Measurements from ENCODE around the gene CCSER2. TPM values are rescaled to one million over a fixed set of nuclear protein-coding genes. Genes with fewer than 3 reads are reported as not detected.
"Not testable (repeated sequence)": the region's sequence is repeated elsewhere in the genome, so short reads cannot be mapped to it uniquely, and the experiment has no call there.

Gene CCSER2
- total RNA-seq, 2 experiments from 2014 or later: 77.8 to 78.8 TPM

- Mint-ChIP-seq H3K36me3 (ENCODE audit: low read depth) (peaks cover 65% of the 10 kb centered on the region), H3K4me3 (no peak overlapping the region), H3K27ac (no peak overlapping the region), H3K4me1 (ENCODE audit: low read depth) (peaks cover 4% of the 10 kb centered on the region), H3K27me3 (ENCODE audit: low read depth) (no peaks in the 10 kb centered on the region), H3K9me3 (ENCODE audit: insufficient read depth) (peaks cover 20% of the 10 kb centered on the region)
- POLR2A ChIA-PET: no interaction called here
- CTCF ChIA-PET: interaction anchor here (0.8 to 1.3 kb wide), 3 partner anchors 24 to 138 kb away, joined by 3 to 5 read pairs (median 3); no protein-coding TSS in a partner anchor
- ATAC-seq (no peak), DNase-seq (no peak)
Observed at GRCh38 chr10:84398696-84399095, 70.3 kb downstream of the CCSER2 start.

GRCh38 chr10:84401854-84402611 is 73.6 kb downstream of the CCSER2 start:
- H3K27ac Mint-ChIP-seq: no peak overlapping the region
- DNase-seq (no peak), ATAC-seq (no peak)
- peaks cover 20% of the 10 kb centered on the region for H3K9me3 Mint-ChIP-seq (ENCODE audit: insufficient read depth)
- POLR2A ChIA-PET: no interaction called here
- H3K27me3 Mint-ChIP-seq (ENCODE audit: low read depth): no peaks in the 10 kb centered on the region
- peaks cover 57% of the 10 kb centered on the region for H3K36me3 Mint-ChIP-seq (ENCODE audit: low read depth)
- peaks cover 21% of the 10 kb centered on the region for H3K4me1 Mint-ChIP-seq (ENCODE audit: low read depth)
- H3K4me3 Mint-ChIP-seq: no peak overlapping the region
- CTCF ChIA-PET: interaction anchor here (0.6 to 1.9 kb wide), 3 partner anchors 21 to 135 kb away, joined by 3 to 6 read pairs (median 3); no protein-coding TSS in a partner anchor

- no peak overlapping the region for H3K4me3 Mint-ChIP-seq
- no peak for DNase-seq
- H3K9me3 Mint-ChIP-seq (ENCODE audit: insufficient read depth): peaks cover 7% of the 10 kb centered on the region
- ChIA-PET CTCF (interaction anchor here (1.1 to 1.4 kb wide), 2 partner anchors 11 to 25 kb away, joined by 3 to 5 read pairs; no protein-coding TSS in a partner anchor), POLR2A (no interaction called here)
- H3K36me3 Mint-ChIP-seq (ENCODE audit: low read depth): peaks cover 50% of the 10 kb centered on the region
- peaks cover 26% of the 10 kb centered on the region for H3K4me1 Mint-ChIP-seq (ENCODE audit: low read depth)
- no peak overlapping the region for H3K27ac Mint-ChIP-seq
- H3K27me3 Mint-ChIP-seq (ENCODE audit: low read depth): no peaks in the 10 kb centered on the region
- ATAC-seq: no peak
Observed at GRCh38 chr10:84404783-84405182, 76.4 kb downstream of the CCSER2 start.

GRCh38 chr10:84405662-84406061 is 77.3 kb downstream of the CCSER2 start:
- no peak for DNase-seq
- H3K9me3 Mint-ChIP-seq (ENCODE audit: insufficient read depth): peaks cover 7% of the 10 kb centered on the region
- H3K4me3 Mint-ChIP-seq: no peak overlapping the region
- no peak for ATAC-seq
- CTCF ChIA-PET: no interaction called here
- peaks cover 26% of the 10 kb centered on the region for H3K4me1 Mint-ChIP-seq (ENCODE audit: low read depth)
- H3K36me3 Mint-ChIP-seq (ENCODE audit: low read depth): peaks cover 49% of the 10 kb centered on the region
- no peaks in the 10 kb centered on the region for H3K27me3 Mint-ChIP-seq (ENCODE audit: low read depth)
- POLR2A ChIA-PET: no interaction called here
- no peak overlapping the region for H3K27ac Mint-ChIP-seq

- H3K27me3 Mint-ChIP-seq (ENCODE audit: low read depth): no peaks in the 10 kb centered on the region
- ATAC-seq: no peak
- peak overlapping the region; percentile 0 for H3K4me3 Mint-ChIP-seq
- H3K36me3 Mint-ChIP-seq (ENCODE audit: low read depth): peaks cover 48% of the 10 kb centered on the region
- H3K4me1 Mint-ChIP-seq (ENCODE audit: low read depth): peaks cover 26% of the 10 kb centered on the region
- DNase-seq: no peak
- CTCF ChIA-PET: no interaction called here
- H3K27ac Mint-ChIP-seq: no peak overlapping the region
- H3K9me3 Mint-ChIP-seq (ENCODE audit: insufficient read depth): peaks cover 13% of the 10 kb centered on the region
- POLR2A ChIA-PET: no interaction called here
Observed at GRCh38 chr10:84406561-84406960, 78.2 kb downstream of the CCSER2 start.

- ATAC-seq (no peak), DNase-seq (no peak)
- CTCF ChIA-PET: no interaction called here
- Mint-ChIP-seq H3K27me3 (ENCODE audit: low read depth) (no peaks in the 10 kb centered on the region), H3K9me3 (ENCODE audit: insufficient read depth) (peaks cover 22% of the 10 kb centered on the region), H3K4me3 (no peak overlapping the region), H3K4me1 (ENCODE audit: low read depth) (peaks cover 29% of the 10 kb centered on the region), H3K27ac (no peak overlapping the region), H3K36me3 (ENCODE audit: low read depth) (peaks cover 48% of the 10 kb centered on the region)
- POLR2A ChIA-PET: no interaction called here
Observed at GRCh38 chr10:84407388-84408049, 79.1 kb downstream of the CCSER2 start.

GRCh38 chr10:84412482-84412881 is 84.1 kb downstream of the CCSER2 start:
- Mint-ChIP-seq H3K9me3 (ENCODE audit: insufficient read depth) (peaks cover 46% of the 10 kb centered on the region), H3K27me3 (ENCODE audit: low read depth) (no peaks in the 10 kb centered on the region), H3K4me3 (no peak overlapping the region), H3K36me3 (ENCODE audit: low read depth) (peaks cover 78% of the 10 kb centered on the region), H3K27ac (peak overlapping the region; percentile 2), H3K4me1 (ENCODE audit: low read depth) (peaks cover 13% of the 10 kb centered on the region)
- no peak for ATAC-seq
- CTCF ChIA-PET: interaction anchor here (1.1 kb wide), 1 partner anchor 17 kb away, joined by 4 read pairs; no protein-coding TSS in a partner anchor
- POLR2A ChIA-PET: no interaction called here
- no peak for DNase-seq

GRCh38 chr10:84414110-84414509 is 85.7 kb downstream of the CCSER2 start:
- H3K4me1 Mint-ChIP-seq (ENCODE audit: low read depth): peaks cover 12% of the 10 kb centered on the region
- H3K9me3 Mint-ChIP-seq (ENCODE audit: insufficient read depth): peaks cover 47% of the 10 kb centered on the region
- H3K27ac Mint-ChIP-seq; DNase-seq; ATAC-seq; H3K4me3 Mint-ChIP-seq; H3K27me3 Mint-ChIP-seq (ENCODE audit: low read depth); POLR2A ChIA-PET: not testable (repeated sequence)
- peaks cover 85% of the 10 kb centered on the region for H3K36me3 Mint-ChIP-seq (ENCODE audit: low read depth)
- CTCF ChIA-PET: interaction anchor here (0.8 to 2.1 kb wide), 3 partner anchors 16 to 123 kb away, joined by 3 to 12 read pairs (median 4); no protein-coding TSS in a partner anchor

- POLR2A ChIA-PET: no interaction called here
- peaks cover 55% of the 10 kb centered on the region for H3K9me3 Mint-ChIP-seq (ENCODE audit: insufficient read depth)
Observed at GRCh38 chr10:84415539-84416244, 87.3 kb downstream of the CCSER2 start.

GRCh38 chr10:84416245-84416555 is 87.8 kb downstream of the CCSER2 start:
- ChIA-PET CTCF (no interaction called here), POLR2A (no interaction called here)
- Mint-ChIP-seq H3K27ac (no peak overlapping the region), H3K9me3 (ENCODE audit: insufficient read depth) (peaks cover 55% of the 10 kb centered on the region), H3K4me1 (ENCODE audit: low read depth) (peaks cover 12% of the 10 kb centered on the region), H3K4me3 (no peak overlapping the region), H3K27me3 (ENCODE audit: low read depth) (no peaks in the 10 kb centered on the region), H3K36me3 (ENCODE audit: low read depth) (peaks cover 89% of the 10 kb centered on the region)
- DNase-seq (no peak), ATAC-seq (no peak)

More at GRCh38 chr10:84415539-84416244, 87.3 kb downstream of the CCSER2 start:
- CTCF ChIA-PET: no interaction called here
- Mint-ChIP-seq H3K4me3 (no peak overlapping the region), H3K27ac (no peak overlapping the region), H3K4me1 (ENCODE audit: low read depth) (peaks cover 12% of the 10 kb centered on the region), H3K27me3 (ENCODE audit: low read depth) (no peaks in the 10 kb centered on the region), H3K36me3 (ENCODE audit: low read depth) (peaks cover 89% of the 10 kb centered on the region)
- ATAC-seq (no peak), DNase-seq (no peak)

GRCh38 chr10:84423719-84424118 is 95.3 kb downstream of the CCSER2 start:
- ChIA-PET POLR2A (no interaction called here), CTCF (interaction anchor here (2.7 kb wide), 1 partner anchor 114 kb away, joined by 13 read pairs; no protein-coding TSS in a partner anchor)
- Mint-ChIP-seq H3K4me1 (ENCODE audit: low read depth) (peaks cover 17% of the 10 kb centered on the region), H3K27me3 (ENCODE audit: low read depth) (no peaks in the 10 kb centered on the region), H3K4me3 (no peak overlapping the region), H3K27ac (no peak overlapping the region), H3K36me3 (ENCODE audit: low read depth) (peaks cover 57% of the 10 kb centered on the region), H3K9me3 (ENCODE audit: insufficient read depth) (peaks cover 28% of the 10 kb centered on the region)
- DNase-seq (no peak), ATAC-seq (no peak)

GRCh38 chr10:84424731-84425167 is 96.4 kb downstream of the CCSER2 start:
- Mint-ChIP-seq H3K4me3 (peak overlapping the region; percentile 19), H3K27ac (peak overlapping the region; percentile 73), H3K27me3 (ENCODE audit: low read depth) (no peaks in the 10 kb centered on the region), H3K36me3 (ENCODE audit: low read depth) (peaks cover 49% of the 10 kb centered on the region), H3K9me3 (ENCODE audit: insufficient read depth) (peaks cover 21% of the 10 kb centered on the region), H3K4me1 (ENCODE audit: low read depth) (peaks cover 17% of the 10 kb centered on the region)
- DNase-seq (peak; percentile 48), ATAC-seq (peak; percentile 84)
- CTCF ChIA-PET: interaction anchor here (2.7 kb wide), 1 partner anchor 113 kb away, joined by 13 read pairs; no protein-coding TSS in a partner anchor
- POLR2A ChIA-PET: no interaction called here
